Natural killer cell (primary cell): ENCODE measurements around the gene PCK1. TPM values are rescaled to one million over a fixed set of nuclear protein-coding genes. Genes with fewer than 3 reads are reported as not detected.
A peak's percentile ranks its signal among the peaks of the same experiment; 100 is the strongest.

Source experiments
- ATAC-seq, 3 donors: fragments of 150-1000 bp in 2 of 3; fragments of 200-7000 bp in 1 of 3; cut with Tn5 transposase; 1 replicate in 1 of 3; 2 replicates in 2 of 3; pipeline ENCODE4 v1.10.0; 2021; ENCODE audit warnings: mild to moderate bottlenecking in 2 of 3, moderate library complexity in 2 of 3
- DNase-seq, 2 donors: peaks; one replicate each; pipeline versions ENCODE4 v3.0.0 to v3.0.0-alpha.2; 2013 to 2021; ENCODE audit warnings: mixed read lengths in 1 of 2
- H3K27ac ChIP-seq: one replicate; pipeline ENCODE4 v1.5.1; 2013; ENCODE audit warnings: mild to moderate bottlenecking, low read length
- H3K27me3 ChIP-seq: one replicate; pipeline ENCODE4 v1.6.1; 2013; ENCODE audit warnings: low read length; ENCODE audit not compliant: control insufficient read depth, insufficient read depth
- H3K36me3 ChIP-seq: one replicate; pipeline ENCODE4 v1.6.1; 2013; ENCODE audit warnings: low read length; ENCODE audit not compliant: control insufficient read depth, insufficient read depth
- H3K4me1 ChIP-seq: one replicate; pipeline ENCODE4 v1.6.1; 2013; ENCODE audit warnings: low read length; ENCODE audit not compliant: control insufficient read depth, insufficient read depth
- H3K4me3 ChIP-seq: one replicate; pipeline ENCODE4 v1.5.1; 2013; ENCODE audit warnings: low read length
- H3K9me3 ChIP-seq: one replicate; pipeline ENCODE4 v1.6.1; 2013; ENCODE audit warnings: low read length; ENCODE audit not compliant: control insufficient read depth, insufficient read depth
- H3K27ac Mint-ChIP-seq, 2 donors: one replicate each; pipeline ENCODE4 v1.8.0; 2022; ENCODE audit warnings: mild to moderate bottlenecking in 2 of 2, mixed read lengths in 2 of 2, moderate library complexity in 1 of 2
- H3K27me3 Mint-ChIP-seq, 2 donors: one replicate each; pipeline ENCODE4 v1.8.0; 2022; ENCODE audit warnings: low read depth in 2 of 2, mixed read lengths in 2 of 2
- H3K36me3 Mint-ChIP-seq: one replicate; pipeline ENCODE4 v1.8.0; 2022; ENCODE audit warnings: mixed read lengths
- H3K4me1 Mint-ChIP-seq, 2 donors: one replicate each; pipeline ENCODE4 v1.8.0; 2022; ENCODE audit warnings: mixed read lengths in 2 of 2
- H3K4me3 Mint-ChIP-seq: one replicate; pipeline ENCODE4 v1.8.0; 2022; ENCODE audit warnings: mild to moderate bottlenecking, moderate library complexity, mixed read lengths
- H3K9me3 Mint-ChIP-seq, 2 donors: one replicate each; pipeline ENCODE4 v1.8.0; 2022; ENCODE audit warnings: mixed read lengths in 2 of 2
- WGBS: methylation state at CpG from one replicate; pipeline ENCODE4 v1.1.7; 2013; ENCODE audit warnings: missing lambda C conversion rate; ENCODE audit not compliant: insufficient coverage; 5-methylcytosine and 5-hydroxymethylcytosine counted together
- intact Hi-C: fragments of 100-400 bp; cut with micrococcal nuclease; formaldehyde crosslinking; loops from one replicate; pipeline ENCODE4 v1.14.2; 2022
- total RNA-seq, 4 donors: library from RNA; stranded (reverse); fragments of 120-200 nt in 1 of 4; gene quantifications; one replicate each; pipeline versions ENCODE4 v1.2.3 to v1.2.4, GENCODE V29; 2013 to 2022
- TF ChIP-seq, protein P1 (sequence below): fragments of 200-600 bp; IDR thresholded peaks from one replicate; pipeline ENCODE4 v1.8.0; 2022; ENCODE audit warnings: antibody characterized with exemption

Gene PCK1
- total RNA-seq, 3 donors from 2014 or later (not counting 1 experiment from before 2014, with no cell fraction given) = not detected

DNA sequence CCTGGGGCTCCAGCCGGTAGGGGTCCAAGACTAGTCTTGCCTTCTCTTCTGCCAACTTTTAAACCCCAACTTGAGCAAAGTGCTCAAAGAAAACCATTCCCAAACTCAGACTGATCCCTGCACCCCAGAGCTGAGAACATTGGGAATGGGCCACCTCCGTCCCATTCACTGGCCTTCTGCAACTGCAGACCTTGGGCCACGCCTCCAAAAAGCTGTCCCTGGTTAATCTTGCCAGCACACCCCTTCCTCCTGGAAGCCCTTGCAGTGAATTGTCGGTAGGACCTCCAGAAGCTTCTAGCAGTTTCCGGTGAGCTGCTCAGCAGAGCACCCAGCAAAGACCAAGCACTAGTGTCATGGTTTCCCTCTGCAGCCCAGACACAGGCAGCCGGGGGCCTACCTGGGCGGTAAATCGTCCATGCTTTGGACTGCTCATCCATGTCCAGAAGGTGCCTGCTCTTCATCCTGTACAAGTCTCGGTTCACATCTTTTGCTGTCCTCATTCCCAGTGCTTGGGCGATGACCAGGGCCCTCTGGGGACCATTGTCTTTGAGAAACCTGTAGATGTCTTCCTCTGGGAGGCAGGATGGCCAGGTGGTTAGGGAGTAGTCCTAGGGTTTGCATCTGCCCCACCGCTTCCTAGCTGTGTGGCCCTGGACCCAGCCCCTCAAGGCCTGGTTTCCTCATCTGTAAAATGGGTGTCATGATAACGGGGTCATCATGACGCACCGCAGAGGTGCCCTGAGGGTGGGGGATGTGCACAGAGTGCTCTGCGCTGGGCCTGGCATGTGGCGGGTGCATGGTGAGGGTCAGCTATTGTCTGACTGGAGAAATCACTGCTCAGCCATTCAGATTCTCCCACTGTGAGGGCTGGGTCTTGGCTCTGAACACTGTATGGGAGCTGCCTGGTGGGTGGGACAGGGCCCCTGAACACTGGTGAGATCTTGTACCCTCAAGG is 53.9 kb downstream of the PCK1 start:
- 94% methylated on average over 16 of the region's 16 CpGs for WGBS
- H3K27me3 Mint-ChIP-seq = no peaks in the 10 kb centered on the region
- no peaks in the 10 kb centered on the region for H3K9me3 ChIP-seq
- no peak for DNase-seq
- TF ChIP-seq, protein P1, sequence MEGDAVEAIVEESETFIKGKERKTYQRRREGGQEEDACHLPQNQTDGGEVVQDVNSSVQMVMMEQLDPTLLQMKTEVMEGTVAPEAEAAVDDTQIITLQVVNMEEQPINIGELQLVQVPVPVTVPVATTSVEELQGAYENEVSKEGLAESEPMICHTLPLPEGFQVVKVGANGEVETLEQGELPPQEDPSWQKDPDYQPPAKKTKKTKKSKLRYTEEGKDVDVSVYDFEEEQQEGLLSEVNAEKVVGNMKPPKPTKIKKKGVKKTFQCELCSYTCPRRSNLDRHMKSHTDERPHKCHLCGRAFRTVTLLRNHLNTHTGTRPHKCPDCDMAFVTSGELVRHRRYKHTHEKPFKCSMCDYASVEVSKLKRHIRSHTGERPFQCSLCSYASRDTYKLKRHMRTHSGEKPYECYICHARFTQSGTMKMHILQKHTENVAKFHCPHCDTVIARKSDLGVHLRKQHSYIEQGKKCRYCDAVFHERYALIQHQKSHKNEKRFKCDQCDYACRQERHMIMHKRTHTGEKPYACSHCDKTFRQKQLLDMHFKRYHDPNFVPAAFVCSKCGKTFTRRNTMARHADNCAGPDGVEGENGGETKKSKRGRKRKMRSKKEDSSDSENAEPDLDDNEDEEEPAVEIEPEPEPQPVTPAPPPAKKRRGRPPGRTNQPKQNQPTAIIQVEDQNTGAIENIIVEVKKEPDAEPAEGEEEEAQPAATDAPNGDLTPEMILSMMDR = no peak
- H3K9me3 Mint-ChIP-seq = no peaks in the 10 kb centered on the region
- ATAC-seq = no peak
- H3K36me3 Mint-ChIP-seq = peaks cover 10% of the 10 kb centered on the region
- H3K4me1 ChIP-seq = peaks cover 43% of the 10 kb centered on the region
- intact Hi-C loops = no loop called here
- H3K27ac Mint-ChIP-seq = no peak overlapping the region
- H3K4me3 Mint-ChIP-seq = no peak overlapping the region
- H3K27me3 ChIP-seq = no peaks in the 10 kb centered on the region
- H3K4me1 Mint-ChIP-seq = peaks cover 34 to 40% of the 10 kb centered on the region in 2 donors
- H3K4me3 ChIP-seq = no peak overlapping the region
- no peak overlapping the region for H3K27ac ChIP-seq
- H3K36me3 ChIP-seq = peaks cover 67% of the 10 kb centered on the region

DNA sequence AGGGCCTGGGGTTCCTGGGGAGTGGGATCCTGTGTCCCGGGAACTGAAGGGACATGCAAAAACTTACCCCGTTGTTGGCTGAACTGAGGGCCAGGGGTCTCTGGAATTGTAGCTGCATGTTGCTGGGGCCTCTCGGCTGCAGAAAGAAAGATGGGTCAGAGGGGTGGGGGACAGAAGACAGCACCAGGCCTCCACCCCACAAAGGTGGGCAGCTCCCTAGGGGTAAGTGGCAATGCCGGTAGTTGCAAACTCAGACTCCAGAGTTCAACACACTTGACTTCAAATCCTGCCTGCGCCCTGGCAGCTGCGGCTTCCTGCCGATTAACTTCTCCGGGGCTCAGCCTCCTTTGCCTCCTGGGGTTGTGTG is 54.5 kb downstream of the PCK1 start:
- H3K4me3 ChIP-seq = no peak overlapping the region
- H3K27ac Mint-ChIP-seq = no peak overlapping the region
- no peak overlapping the region for H3K4me3 Mint-ChIP-seq
- H3K4me1 Mint-ChIP-seq = peaks cover 40 to 44% of the 10 kb centered on the region in 2 donors
- peaks cover 50% of the 10 kb centered on the region for H3K4me1 ChIP-seq
- ATAC-seq = no peak
- H3K9me3 ChIP-seq = no peaks in the 10 kb centered on the region
- intact Hi-C loops = no loop called here
- H3K9me3 Mint-ChIP-seq = no peaks in the 10 kb centered on the region
- H3K36me3 Mint-ChIP-seq = peaks cover 6% of the 10 kb centered on the region
- 97% methylated on average over 8 of the region's 8 CpGs for WGBS
- H3K27me3 ChIP-seq = no peaks in the 10 kb centered on the region
- H3K36me3 ChIP-seq = peaks cover 61% of the 10 kb centered on the region
- no peak for DNase-seq
- TF ChIP-seq, protein P1 = no peak
- H3K27me3 Mint-ChIP-seq = no peaks in the 10 kb centered on the region
- H3K27ac ChIP-seq = no peak overlapping the region

DNA sequence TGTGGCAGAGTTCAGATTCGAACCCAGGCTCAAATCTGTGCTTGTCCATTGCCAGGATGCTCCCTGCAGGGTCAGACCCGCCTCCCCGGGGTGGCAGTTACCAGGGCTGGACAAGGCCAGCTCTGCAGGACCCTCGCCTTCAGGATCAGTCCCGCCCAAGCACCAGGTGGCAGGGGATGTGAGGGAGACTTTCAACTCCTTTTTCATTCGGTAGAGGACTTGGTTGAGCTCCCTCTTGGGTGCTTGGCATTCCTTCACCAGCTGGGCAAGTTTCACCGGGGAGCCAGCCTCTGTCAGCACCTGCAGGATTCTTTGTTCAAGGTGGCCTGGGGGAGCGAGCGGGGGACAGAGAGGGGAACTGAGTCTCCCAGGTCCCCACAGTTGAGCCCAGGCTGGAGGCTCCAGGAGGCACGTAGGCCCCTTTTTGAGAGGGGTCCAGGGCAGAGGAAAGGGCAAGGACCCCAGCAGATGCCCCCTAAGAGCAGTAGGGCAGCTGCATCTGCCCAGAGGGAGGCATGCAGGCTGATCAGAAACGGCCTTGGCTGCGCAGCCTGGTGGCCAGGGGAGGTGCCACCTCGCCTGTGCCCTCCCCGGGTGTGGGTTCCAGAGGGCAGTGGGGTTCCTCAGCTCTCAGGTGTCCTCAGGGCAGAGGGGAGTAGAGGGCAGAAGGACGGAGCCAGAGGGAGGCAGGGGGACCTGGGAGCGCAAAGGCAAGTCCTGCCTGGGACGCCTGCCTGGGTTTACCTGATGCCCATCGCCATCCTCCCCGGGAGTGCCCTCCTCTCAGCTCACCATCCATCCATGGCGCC is 55.4 kb downstream of the PCK1 start:
- Mint-ChIP-seq H3K36me3 (peaks cover 6% of the 10 kb centered on the region), H3K4me1 (peaks cover 47 to 48% of the 10 kb centered on the region in 2 donors), H3K27me3 (no peaks in the 10 kb centered on the region), H3K27ac (peak overlapping the region in 1 of 2 donors; percentile 97), H3K9me3 (no peaks in the 10 kb centered on the region), H3K4me3 (no peak overlapping the region)
- Histone ChIP-seq H3K27me3 (no peaks in the 10 kb centered on the region), H3K27ac (no peak overlapping the region), H3K9me3 (no peaks in the 10 kb centered on the region), H3K4me3 (no peak overlapping the region), H3K4me1 (peaks cover 59% of the 10 kb centered on the region), H3K36me3 (peaks cover 52% of the 10 kb centered on the region)
- DNase-seq (peak in 1 of 2 donors; percentile 14), ATAC-seq (no peak)
- 94% methylated on average over 20 of the region's 20 CpGs for WGBS
- intact Hi-C loops = no loop called here
- TF ChIP-seq, protein P1 = no peak
